Measurements from ENCODE around the gene CYYR1. TPM values are rescaled to one million over a fixed set of nuclear protein-coding genes. Genes with fewer than 3 reads are reported as not detected.

CYYR1 gene
- total RNA-seq, 1 experiment from 2014 or later = 13.6 TPM

GRCh38 chr21:26423511-26423910 lies 149.6 kb downstream of the CYYR1 start:
- WGBS (ENCODE audit: extremely low coverage, insufficient read length, low lambda C conversion rate) = no CpG with 5 or more reads among the region's 6 CpGs
- Histone ChIP-seq H3T11ph (ENCODE audit: low read length) (no peak overlapping the region), H3K14ac (ENCODE audit: insufficient read depth, low read length) (no peak overlapping the region), H2BK5ac (ENCODE audit: insufficient read length, low read length) (no peak overlapping the region), H3K4me2 (ENCODE audit: insufficient read depth, insufficient read length, low read length) (no peak overlapping the region), H3K23ac (ENCODE audit: insufficient read length, low read depth, low read length) (no peak overlapping the region), H2AFZ (ENCODE audit: low read length) (no peak overlapping the region), H2BK15ac (ENCODE audit: low read depth, low read length) (no peak overlapping the region), H3K18ac (ENCODE audit: insufficient read length, low read depth, low read length) (no peak overlapping the region), H3K79me2 (ENCODE audit: insufficient read depth, low read length) (no peaks in the 10 kb centered on the region), H4K8ac (replicated peaks; ENCODE audit: insufficient read length, low read depth, low read length) (no peak overlapping the region), H2BK20ac (ENCODE audit: low read depth, low read length, poor library complexity, severe bottlenecking) (no peak overlapping the region), H2AK5ac (ENCODE audit: insufficient read length, low read length) (no peak overlapping the region), H4K91ac (ENCODE audit: insufficient read length, low read depth, low read length) (no peak overlapping the region), H3K27ac (ENCODE audit: insufficient read length, low read depth, low read length) (no peak overlapping the region), H3K4ac (ENCODE audit: low read depth, low read length) (no peak overlapping the region), H3K4me1 (ENCODE audit: insufficient read depth, low read length) (no peaks in the 10 kb centered on the region), H3K9me3 (ENCODE audit: control insufficient read depth, low read depth, low read length) (no peaks in the 10 kb centered on the region), H2BK120ac (ENCODE audit: low read depth, low read length, poor library complexity, severe bottlenecking) (no peak overlapping the region), H3K9ac (ENCODE audit: extremely low read depth, insufficient read length, low read length) (no peak overlapping the region), H3K56ac (ENCODE audit: insufficient read length, low read depth, low read length) (no peak overlapping the region), H2BK12ac (ENCODE audit: insufficient read length, low read depth, low read length) (no peak overlapping the region), H3K79me1 (ENCODE audit: insufficient read depth, low read depth, low read length, poor library complexity, severe bottlenecking) (no peaks in the 10 kb centered on the region), H4K20me1 (ENCODE audit: control insufficient read depth, insufficient read depth, insufficient read length) (no peaks in the 10 kb centered on the region), H3K27me3 (ENCODE audit: insufficient read depth, low read length) (no peaks in the 10 kb centered on the region), H4K5ac (ENCODE audit: insufficient read length, low read depth, low read length) (no peak overlapping the region), H3K23me2 (ENCODE audit: insufficient read length, low read depth, low read length, poor library complexity, severe bottlenecking) (no peaks in the 10 kb centered on the region)
- Mint-ChIP-seq H3K27me3 (ENCODE audit: low read depth) (no peaks in the 10 kb centered on the region), H3K4me1 (no peaks in the 10 kb centered on the region), H3K9me3 (peaks cover 5 to 11% of the 10 kb centered on the region in 2 experiments; a peak in 4 of 5 replicates), H3K27ac (no peak overlapping the region), H3K36me3 (ENCODE audit: insufficient read depth in 1 of 3, low read depth in 3 of 3) (peaks cover 0 to 4% (median 0%) of the 10 kb centered on the region in 3 experiments; a peak in 2 of 7 replicates), H3K4me3 (no peak overlapping the region)
- DNase-seq = no peak
- TF ChIP-seq, protein P1, sequence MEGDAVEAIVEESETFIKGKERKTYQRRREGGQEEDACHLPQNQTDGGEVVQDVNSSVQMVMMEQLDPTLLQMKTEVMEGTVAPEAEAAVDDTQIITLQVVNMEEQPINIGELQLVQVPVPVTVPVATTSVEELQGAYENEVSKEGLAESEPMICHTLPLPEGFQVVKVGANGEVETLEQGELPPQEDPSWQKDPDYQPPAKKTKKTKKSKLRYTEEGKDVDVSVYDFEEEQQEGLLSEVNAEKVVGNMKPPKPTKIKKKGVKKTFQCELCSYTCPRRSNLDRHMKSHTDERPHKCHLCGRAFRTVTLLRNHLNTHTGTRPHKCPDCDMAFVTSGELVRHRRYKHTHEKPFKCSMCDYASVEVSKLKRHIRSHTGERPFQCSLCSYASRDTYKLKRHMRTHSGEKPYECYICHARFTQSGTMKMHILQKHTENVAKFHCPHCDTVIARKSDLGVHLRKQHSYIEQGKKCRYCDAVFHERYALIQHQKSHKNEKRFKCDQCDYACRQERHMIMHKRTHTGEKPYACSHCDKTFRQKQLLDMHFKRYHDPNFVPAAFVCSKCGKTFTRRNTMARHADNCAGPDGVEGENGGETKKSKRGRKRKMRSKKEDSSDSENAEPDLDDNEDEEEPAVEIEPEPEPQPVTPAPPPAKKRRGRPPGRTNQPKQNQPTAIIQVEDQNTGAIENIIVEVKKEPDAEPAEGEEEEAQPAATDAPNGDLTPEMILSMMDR (conservative IDR thresholded peaks at IDR 0.05) = no peak
